Cerebellar nuclear complex (tissue), 1 donor: ENCODE results near the gene PYGM.

ENCODE experiments used
- DNase-seq, 2 experiments: peaks; one replicate each; lab custom pipeline; 2025; lab: John Stamatoyannopoulos, UW

Gene PYGM

GRCh38 chr11:64735725-64736259 is 24.0 kb downstream of the PYGM start:
- DNase-seq, result no peak

- no peak for DNase-seq
Observed at GRCh38 chr11:64734811-64735724, 24.7 kb downstream of the PYGM start.

- no peak for DNase-seq
Observed at GRCh38 chr11:64731601-64732000, 28.2 kb downstream of the PYGM start.

- no peak for DNase-seq
Observed at GRCh38 chr11:64729851-64730382, 29.9 kb downstream of the PYGM start.

- DNase-seq, result no peak
Observed at GRCh38 chr11:64728757-64729365, 30.9 kb downstream of the PYGM start.

- no peak for DNase-seq
Observed at GRCh38 chr11:64726867-64727530, 32.8 kb downstream of the PYGM start.

- no peak for DNase-seq
Observed at GRCh38 chr11:64726211-64726641, 33.5 kb downstream of the PYGM start.

- DNase-seq, result no peak
Observed at GRCh38 chr11:64724863-64725532, 34.8 kb downstream of the PYGM start.

GRCh38 chr11:64723907-64724862 is 35.6 kb downstream of the PYGM start:
- no peak for DNase-seq

- DNase-seq, result peak; percentile 72 to 88
Observed at GRCh38 chr11:64723117-64723906, 36.5 kb downstream of the PYGM start, which contains the start of gene NRXN2. Gene NRXN2, minus strand, starts transcription at chr11:64723197. Its CDS starts 9,498 bp downstream, at chr11:64713699.

GRCh38 chr11:64722141-64723065 is 37.4 kb downstream of the PYGM start:
- no peak for DNase-seq

- no peak for DNase-seq
Observed at GRCh38 chr11:64721359-64721699, 38.4 kb downstream of the PYGM start.

GRCh38 chr11:64720640-64721358 is 39.0 kb downstream of the PYGM start:
- DNase-seq, result no peak

GRCh38 chr11:64720167-64720566 is 39.6 kb downstream of the PYGM start:
- no peak for DNase-seq

- DNase-seq, result no peak
Observed at GRCh38 chr11:64719406-64719805, 40.4 kb downstream of the PYGM start.

GRCh38 chr11:64718780-64719124 is 41.0 kb downstream of the PYGM start:
- DNase-seq, result no peak

- DNase-seq, result no peak
Observed at GRCh38 chr11:64718084-64718779, 41.5 kb downstream of the PYGM start.

GRCh38 chr11:64717268-64717578 is 42.6 kb downstream of the PYGM start:
- DNase-seq, result no peak
